GM18868 (cell line): ENCODE data around the gene DHDDS.

ENCODE experiments used
- ATAC-seq: cut with Tn5 transposase; IDR thresholded peaks from one replicate; pipeline ENCODE4 v1.9.1; 2021; ENCODE audit warnings: mild to moderate bottlenecking, moderate library complexity; ENCODE audit not compliant: unreplicated experiment

DHDDS gene

GRCh38 chr1:26417111-26417759, 14.9 kb upstream of the DHDDS start:
- no peak for ATAC-seq

GRCh38 chr1:26418865-26419349, 13.2 kb upstream of the DHDDS start:
- no peak for ATAC-seq

- ATAC-seq, result no peak
Observed at GRCh38 chr1:26419494-26419893, 12.6 kb upstream of the DHDDS start.

GRCh38 chr1:26429721-26430120, 2.4 kb upstream of the DHDDS start:
- ATAC-seq, result no peak

GRCh38 chr1:26432793-26433192, 672 bp downstream of the DHDDS start:
- no peak for ATAC-seq

GRCh38 chr1:26434161-26434752, 2.1 kb downstream of the DHDDS start:
- ATAC-seq, result no peak

- no peak for ATAC-seq
Observed at GRCh38 chr1:26438041-26438440, 5.9 kb downstream of the DHDDS start.

GRCh38 chr1:26440259-26440658, 8.1 kb downstream of the DHDDS start:
- ATAC-seq, result no peak

GRCh38 chr1:26449868-26450267, 17.7 kb downstream of the DHDDS start:
- no peak for ATAC-seq

- no peak for ATAC-seq
Observed at GRCh38 chr1:26450908-26451307, 18.8 kb downstream of the DHDDS start.

GRCh38 chr1:26452459-26453183, 20.5 kb downstream of the DHDDS start:
- ATAC-seq, result no peak

GRCh38 chr1:26459148-26459547, 27.0 kb downstream of the DHDDS start:
- ATAC-seq, result no peak

GRCh38 chr1:26459573-26460031, 27.5 kb downstream of the DHDDS start:
- no peak for ATAC-seq

- no peak for ATAC-seq
Observed at GRCh38 chr1:26468911-26469310, 36.8 kb downstream of the DHDDS start.

GRCh38 chr1:26469558-26469957, 37.4 kb downstream of the DHDDS start:
- no peak for ATAC-seq

GRCh38 chr1:26470878-26471497, 38.9 kb downstream of the DHDDS start:
- ATAC-seq, result no peak

GRCh38 chr1:26471498-26472319, 39.6 kb downstream of the DHDDS start:
- peak; percentile 9 for ATAC-seq

- ATAC-seq, result peak; percentile 52
Observed at GRCh38 chr1:26472320-26472900, 40.3 kb downstream of the DHDDS start, which contains the start of gene HMGN2. HMGN2 (plus strand) TSS chr1:26472440; CDS start chr1:26472613, 173 bp downstream.

- ATAC-seq, result peak; percentile 80
Observed at GRCh38 chr1:26472901-26473845, 41.1 kb downstream of the DHDDS start.
